Heart right ventricle (tissue), 16 donors: ENCODE data around the gene RRP8. TPM values are rescaled to one million over a fixed set of nuclear protein-coding genes. Genes with fewer than 3 reads are reported as not detected.

Source experiments
- ATAC-seq, 8 donors: fragments of 200-7000 bp; cut with Tn5 transposase; one replicate each; pipeline ENCODE4 v1.9.1; 2020; ENCODE audit warnings: mild to moderate bottlenecking in 8 of 8, moderate library complexity in 8 of 8, moderate number of reproducible peaks in 1 of 8
- DNase-seq, 2 donors: peaks; one replicate each; pipeline ENCODE4 v3.0.0-alpha.2; 2020
- H3K27ac ChIP-seq, 10 donors: fragments of 200-600 bp; sonication (generic) in 2 of 10; one replicate each; pipeline versions ENCODE4 v1.5.0 to v1.8.0; 2020 to 2022; ENCODE audit warnings: mild to moderate bottlenecking in 3 of 10
- H3K27me3 ChIP-seq, 7 donors: fragments of 200-600 bp; one replicate each; pipeline ENCODE4 v1.8.0; 2021 to 2022; ENCODE audit warnings: mild to moderate bottlenecking in 2 of 7
- H3K36me3 ChIP-seq, 9 donors: fragments of 200-600 bp; sonication (generic) in 1 of 9; one replicate each; pipeline versions ENCODE4 v1.5.0 to v1.8.0; 2020 to 2022; ENCODE audit warnings: mild to moderate bottlenecking in 2 of 9
- H3K4me1 ChIP-seq, 9 donors: fragments of 200-600 bp; sonication (generic) in 1 of 9; one replicate each; pipeline versions ENCODE4 v1.5.0 to v1.8.0; 2020 to 2022; ENCODE audit warnings: mild to moderate bottlenecking in 4 of 9
- H3K4me3 ChIP-seq, 10 donors: fragments of 200-600 bp; sonication (generic) in 2 of 10; one replicate each; pipeline versions ENCODE4 v1.5.0 to v1.8.0; 2020 to 2022; ENCODE audit warnings: mild to moderate bottlenecking in 7 of 10, moderate library complexity in 2 of 10
- H3K9me3 ChIP-seq, 11 donors: fragments of 200-600 bp in 10 of 11; sonication (generic) in 2 of 11; one replicate each; pipeline versions ENCODE4 v1.5.0 to v1.8.0; 2013 to 2022; ENCODE audit warnings: mild to moderate bottlenecking in 2 of 11, control low read depth in 1 of 11, moderate library complexity in 1 of 11
- WGBS, 2 donors: extraction: QIAGEN DNeasy Blood & Tissue Kit; methylation state at CpG; one replicate each; pipeline ENCODE4 v1.1.7; 2013; ENCODE audit warnings: inconsistent platforms in 1 of 2; 5-methylcytosine and 5-hydroxymethylcytosine counted together
- intact Hi-C, 10 donors: fragments of 100-400 bp; cut with DNase I; formaldehyde crosslinking; loops; one replicate each; pipeline versions ENCODE4 v1.11.1 to v1.14.2; 2022
- polyA plus RNA-seq, 2 donors: library from polyadenylated mRNA; stranded (reverse); fragments of 200-250 nt; gene quantifications; one replicate each; pipeline ENCODE4 v1.2.3, GENCODE V29; 2013
- total RNA-seq, 10 donors: library from RNA; stranded (reverse); fragmentation: NEBNext Ultra II Directional in 3 of 10; extraction: Animal tissue kit (Norgen Biotek cat#: 25700) in 3 of 10; gene quantifications; one replicate each; pipeline versions ENCODE4 v1.2.1 to v1.2.4, GENCODE V29; 2021 to 2023
- TF ChIP-seq, protein P1 (sequence below), 9 donors: fragments of 200-600 bp; sonication (generic) in 2 of 9; IDR thresholded peaks; one replicate each; pipeline versions ENCODE4 v1.5.0 to v1.8.0; 2021 to 2022; ENCODE audit warnings: antibody characterized with exemption in 9 of 9, mild to moderate bottlenecking in 5 of 9, moderate library complexity in 1 of 9
- donor health status: Arrhythmogenic right ventricular cardiomyopathy.
- donor health status: ischemic (EF 13 %, LVEDD 7.1; RV severe dilation, severe dysfunction).
- donor health status: healthy with polysubstance abuse.
- donor health status: DM: no; HTN: yes; CAD: no.
- donor health status: DM: no; HTN: no; CAD: no.
- donor health status: ischemic (EF 25% LVEDD 6.9; RV normal size, moderate dysfunction).
- donor health status: ischemic (EF 25% LVEDD 5.7; RV mildly dilated, moderate dysfunction).
- donor health status: healthy.
- donor health status: DM: yes; HTN: yes; CAD: no.
- donor health status: Ischemic cardiomyopathy.
- donor health status: ischemic (EF 35%, LVEDD 5.7; RV mildly dilated, moderate dysfunction).
- donor health status: nonischemic (EF 11% LVEDD 7.7; RV severe dilation, severe dysfunction).
- donor health status: DM: yes; HTN: yes; CAD: no.
- donor health status: PGD.
- donor health status: ischemic (EF 29% LVEDD 5.4; RV normal size, mild dysfunction).
- donor health status: nonischemic (EF 23%, LVEDD 6.1; RV moderate dilation, normal function).

RRP8 gene
- total and polyA plus RNA-seq, 12 donors = 12.1 to 23.3 (median 20.5) TPM

DNA sequence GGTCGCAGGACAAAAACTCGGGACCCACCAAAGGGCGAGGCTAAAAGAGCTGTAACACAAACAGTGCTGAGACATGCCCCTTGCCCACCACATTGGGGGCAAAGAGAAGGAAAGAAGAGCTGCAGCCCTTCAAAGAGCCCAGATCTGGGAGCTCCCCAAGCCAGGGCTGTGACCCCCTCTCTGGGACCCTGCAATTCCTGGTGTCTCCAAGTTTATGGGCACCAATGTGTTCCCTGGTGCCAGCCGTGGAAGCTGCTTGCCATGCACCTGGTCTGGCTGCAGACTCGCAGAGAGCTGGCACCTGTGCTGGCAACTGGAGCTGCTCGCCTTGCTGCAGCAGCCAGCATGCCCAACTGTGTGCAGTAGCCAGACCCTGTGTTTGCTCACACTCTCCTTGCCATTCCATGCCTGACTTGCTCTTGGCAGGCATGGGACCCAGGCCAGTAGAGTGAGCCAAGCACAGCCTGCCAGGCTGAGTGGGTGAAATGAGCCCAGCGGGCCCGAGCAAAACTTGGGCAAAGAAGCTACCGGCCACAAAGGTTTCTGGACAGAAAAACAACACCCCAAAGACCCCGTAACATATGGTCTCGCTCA is 16.0 kb downstream of the RRP8 start:
- ATAC-seq = peak; percentile 77 to 95 (median 93)
- Histone ChIP-seq H3K27ac (peak overlapping the region in 4 of 10 donors; percentile 13 to 59 (median 38)), H3K36me3 (peaks cover 0 to 30% (median 0%) of the 10 kb centered on the region in 9 donors), H3K4me3 (no peak overlapping the region), H3K4me1 (peaks cover 0 to 25% (median 14%) of the 10 kb centered on the region in 9 donors), H3K27me3 (no peaks in the 10 kb centered on the region), H3K9me3 (peaks cover 0 to 26% (median 21%) of the 10 kb centered on the region in 11 donors)
- intact Hi-C loops = no loop called here
- 76 to 83% methylated on average over 11 of the region's 11 CpGs for WGBS, 2 donors
- TF ChIP-seq, protein P1, sequence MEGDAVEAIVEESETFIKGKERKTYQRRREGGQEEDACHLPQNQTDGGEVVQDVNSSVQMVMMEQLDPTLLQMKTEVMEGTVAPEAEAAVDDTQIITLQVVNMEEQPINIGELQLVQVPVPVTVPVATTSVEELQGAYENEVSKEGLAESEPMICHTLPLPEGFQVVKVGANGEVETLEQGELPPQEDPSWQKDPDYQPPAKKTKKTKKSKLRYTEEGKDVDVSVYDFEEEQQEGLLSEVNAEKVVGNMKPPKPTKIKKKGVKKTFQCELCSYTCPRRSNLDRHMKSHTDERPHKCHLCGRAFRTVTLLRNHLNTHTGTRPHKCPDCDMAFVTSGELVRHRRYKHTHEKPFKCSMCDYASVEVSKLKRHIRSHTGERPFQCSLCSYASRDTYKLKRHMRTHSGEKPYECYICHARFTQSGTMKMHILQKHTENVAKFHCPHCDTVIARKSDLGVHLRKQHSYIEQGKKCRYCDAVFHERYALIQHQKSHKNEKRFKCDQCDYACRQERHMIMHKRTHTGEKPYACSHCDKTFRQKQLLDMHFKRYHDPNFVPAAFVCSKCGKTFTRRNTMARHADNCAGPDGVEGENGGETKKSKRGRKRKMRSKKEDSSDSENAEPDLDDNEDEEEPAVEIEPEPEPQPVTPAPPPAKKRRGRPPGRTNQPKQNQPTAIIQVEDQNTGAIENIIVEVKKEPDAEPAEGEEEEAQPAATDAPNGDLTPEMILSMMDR (IDR thresholded peaks at IDR 0.05) = no peak
- DNase-seq = peak; percentile 52 to 56

DNA sequence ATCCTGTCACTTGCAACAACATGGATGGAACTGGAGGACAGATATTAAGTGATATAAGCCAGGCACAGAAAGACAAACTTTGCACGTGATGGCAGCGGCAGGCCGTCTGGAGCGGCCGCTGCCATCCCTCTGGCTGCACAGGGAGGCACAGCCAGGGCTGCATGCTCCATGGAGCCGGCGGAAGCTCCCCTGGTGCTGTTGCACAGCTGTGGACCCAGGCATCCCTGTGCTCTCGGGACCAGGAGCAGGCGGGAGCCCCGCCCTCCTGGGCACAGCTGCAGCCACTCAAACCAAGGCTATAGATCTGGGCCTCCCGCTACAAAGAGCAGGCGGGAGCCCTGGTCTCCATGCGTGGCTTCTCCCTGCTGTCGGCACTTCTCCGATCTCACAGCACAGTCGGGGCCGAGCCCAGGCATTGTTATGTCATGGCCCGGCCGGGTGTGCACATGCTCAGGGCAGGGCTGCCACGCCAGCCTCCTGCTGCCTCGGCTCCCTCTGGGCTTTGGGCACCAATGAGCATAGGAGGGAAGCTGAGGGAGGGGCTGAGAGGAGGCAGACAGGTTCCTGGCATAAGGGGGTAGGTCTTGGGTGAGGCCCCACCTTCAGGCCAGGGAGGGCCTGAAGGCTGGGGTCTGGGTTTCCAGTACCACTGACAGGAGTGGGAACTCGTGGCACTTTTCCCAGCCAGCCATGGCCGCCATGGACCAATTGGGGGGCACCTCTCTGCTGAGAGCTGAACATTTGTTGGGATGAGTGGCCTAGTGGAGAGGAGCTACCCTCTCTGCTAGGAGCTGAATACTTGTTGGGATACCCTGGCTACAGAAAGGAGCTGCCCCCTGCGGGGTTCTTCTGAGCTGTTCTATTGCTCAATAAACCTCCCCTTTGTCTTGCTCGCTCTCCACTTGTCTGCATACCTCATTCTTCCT is 16.7 kb downstream of the RRP8 start:
- ATAC-seq (peak; percentile 84 to 96 (median 89)), DNase-seq (peak in 1 of 2 donors; percentile 51)
- H3K9me3 ChIP-seq = peaks cover 0 to 33% (median 21%) of the 10 kb centered on the region in 11 donors
- WGBS, 2 donors = 40 to 61% methylated on average over 25 of the region's 25 CpGs
- peaks cover 0 to 22% (median 0%) of the 10 kb centered on the region in 9 donors for H3K36me3 ChIP-seq
- peaks cover 0 to 25% (median 14%) of the 10 kb centered on the region in 9 donors for H3K4me1 ChIP-seq
- H3K27ac ChIP-seq = peak overlapping the region in 6 of 10 donors; percentile 2 to 59 (median 32)
- intact Hi-C loops = no loop called here
- H3K27me3 ChIP-seq = no peaks in the 10 kb centered on the region
- peak overlapping the region in 7 of 10 donors; percentile 9 to 37 (median 29) for H3K4me3 ChIP-seq
- TF ChIP-seq, protein P1 (IDR thresholded peaks at IDR 0.05) = no peak

DNA sequence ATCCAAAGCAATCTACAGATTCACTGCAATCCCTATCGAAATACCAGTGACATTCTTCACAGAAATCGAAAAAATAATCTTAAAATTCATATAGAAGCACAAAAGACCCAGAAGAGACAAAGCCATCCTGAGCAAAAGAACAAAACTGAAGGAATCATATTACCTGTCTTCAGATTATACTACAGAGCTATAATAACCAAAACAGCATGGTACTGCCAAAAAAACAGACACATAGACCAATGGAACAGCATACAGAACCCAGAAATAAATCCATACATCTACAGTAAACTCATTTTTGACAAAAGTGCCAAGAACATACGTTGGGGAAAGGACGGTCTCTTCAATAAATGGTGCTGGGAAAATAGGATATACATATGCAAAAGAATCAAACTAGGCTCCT is 18.9 kb downstream of the RRP8 start:
- TF ChIP-seq, protein P1 (IDR thresholded peaks at IDR 0.05) = no peak
- H3K36me3 ChIP-seq = peaks cover 0 to 5% (median 0%) of the 10 kb centered on the region in 9 donors
- intact Hi-C loops = no loop called here
- H3K4me1 ChIP-seq = peaks cover 0 to 25% (median 14%) of the 10 kb centered on the region in 9 donors
- peaks cover 0 to 35% (median 21%) of the 10 kb centered on the region in 11 donors for H3K9me3 ChIP-seq
- no peaks in the 10 kb centered on the region for H3K27me3 ChIP-seq
- ATAC-seq = no peak
- H3K4me3 ChIP-seq = no peak overlapping the region
- H3K27ac ChIP-seq = no peak overlapping the region
- DNase-seq = no peak
- 96 to 97% methylated on average over 4 of the region's 4 CpGs for WGBS, 2 donors

DNA sequence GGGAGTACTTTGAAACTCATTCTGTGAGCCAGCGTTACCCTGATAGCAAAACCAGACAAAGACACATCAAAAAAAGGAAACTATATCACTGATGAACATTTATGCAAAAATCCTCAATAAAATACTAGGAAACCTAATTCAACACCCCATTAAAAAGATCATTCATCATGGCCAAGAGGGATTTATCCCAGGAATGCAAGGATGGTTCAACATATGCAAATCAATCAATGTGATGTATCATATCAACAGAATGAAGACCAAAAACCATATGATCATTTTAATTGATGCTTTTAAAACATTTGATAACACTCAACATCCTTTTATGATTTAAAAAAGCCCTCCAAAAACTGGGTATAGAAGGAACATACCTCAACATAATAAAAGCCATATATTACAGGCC is 19.8 kb downstream of the RRP8 start:
- intact Hi-C loops = no loop called here
- no peak for ATAC-seq
- Histone ChIP-seq H3K4me3 (no peak overlapping the region), H3K4me1 (peaks cover 0 to 25% (median 14%) of the 10 kb centered on the region in 9 donors), H3K27me3 (no peaks in the 10 kb centered on the region), H3K9me3 (peaks cover 0 to 35% (median 21%) of the 10 kb centered on the region in 11 donors), H3K36me3 (peaks cover 0 to 5% (median 0%) of the 10 kb centered on the region in 9 donors), H3K27ac (no peak overlapping the region)
- DNase-seq = no peak
- whole genome bisulfite sequencing, 2 donors = 91 to 95% methylated on average over 1 of the region's 1 CpG
- TF ChIP-seq, protein P1 (IDR thresholded peaks at IDR 0.05) = no peak
